Left lobe of liver (tissue), 2 donors: ENCODE measurements around the gene CMTM2. TPM values are rescaled to one million over a fixed set of nuclear protein-coding genes. Genes with fewer than 3 reads are reported as not detected.
"Not testable (repeated sequence)": the region's sequence is repeated elsewhere in the genome, so short reads cannot be mapped to it uniquely, and the experiment has no call there.

Experiments used
- ATAC-seq: fragments of 200-7000 bp; cut with Tn5 transposase; one replicate; pipeline ENCODE4 v1.9.1; 2020; ENCODE audit warnings: mild to moderate bottlenecking, moderate library complexity
- DNase-seq: peaks from one replicate; pipeline ENCODE4 v3.0.0-alpha.2; 2020; ENCODE audit warnings: low spot score
- total RNA-seq: library from RNA; stranded (reverse); gene quantifications from one replicate; pipeline ENCODE4 v1.2.1, GENCODE V29; 2021
- donor health status: DM: no; HTN: no; CAD: no; lungs with moderate emphysema.
- donor health status: DM: no; HTN: yes; CAD: no.

Gene CMTM2
- total RNA-seq, 1 donor from 2014 or later: not detected

GRCh38 chr16:66580605-66581209 is 1.4 kb downstream of the CMTM2 start:
- DNase-seq (no peak), ATAC-seq (no peak)

GRCh38 chr16:66581246-66581952 is 2.1 kb downstream of the CMTM2 start:
- DNase-seq (no peak), ATAC-seq (no peak)

- ATAC-seq: peak; percentile 25
- no peak for DNase-seq
Observed at GRCh38 chr16:66585481-66586239, 6.4 kb downstream of the CMTM2 start.

GRCh38 chr16:66587881-66588600 is 8.8 kb downstream of the CMTM2 start:
- ATAC-seq (no peak), DNase-seq (no peak)

- ATAC-seq (peak; percentile 76), DNase-seq (no peak)
Observed at GRCh38 chr16:66588981-66589713, 9.9 kb downstream of the CMTM2 start.

- DNase-seq: no peak
- ATAC-seq: no peak
Observed at GRCh38 chr16:66590322-66590721, 11.1 kb downstream of the CMTM2 start.

GRCh38 chr16:66591018-66591417 is 11.8 kb downstream of the CMTM2 start:
- DNase-seq: no peak
- no peak for ATAC-seq

- ATAC-seq (no peak), DNase-seq (no peak)
Observed at GRCh38 chr16:66592241-66592640, 13.0 kb downstream of the CMTM2 start.

- DNase-seq (no peak), ATAC-seq (no peak)
Observed at GRCh38 chr16:66592814-66593213, 13.6 kb downstream of the CMTM2 start.

GRCh38 chr16:66594739-66595138 is 15.5 kb downstream of the CMTM2 start:
- no peak for ATAC-seq
- no peak for DNase-seq

GRCh38 chr16:66596559-66596958 is 17.3 kb downstream of the CMTM2 start:
- not testable (repeated sequence) for ATAC-seq, DNase-seq

- ATAC-seq (no peak), DNase-seq (no peak)
Observed at GRCh38 chr16:66596986-66597848, 18.0 kb downstream of the CMTM2 start.

GRCh38 chr16:66598111-66598510 is 18.8 kb downstream of the CMTM2 start:
- DNase-seq (no peak), ATAC-seq (no peak)

GRCh38 chr16:66599726-66600125 is 20.5 kb downstream of the CMTM2 start:
- DNase-seq (no peak), ATAC-seq (no peak)

- no peak for ATAC-seq
Observed at GRCh38 chr16:66600477-66600876, 21.2 kb downstream of the CMTM2 start.

GRCh38 chr16:66601471-66601870 is 22.2 kb downstream of the CMTM2 start:
- no peak for DNase-seq

More at GRCh38 chr16:66600477-66600876, 21.2 kb downstream of the CMTM2 start:
- no peak for DNase-seq

GRCh38 chr16:66603537-66604375 is 24.5 kb downstream of the CMTM2 start:
- ATAC-seq (peak; percentile 7), DNase-seq (no peak)

More at GRCh38 chr16:66601471-66601870, 22.2 kb downstream of the CMTM2 start:
- no peak for ATAC-seq

- ATAC-seq: peak; percentile 72
- peak; percentile 59 for DNase-seq
Observed at GRCh38 chr16:66604376-66605176, 25.3 kb downstream of the CMTM2 start, which contains the start of gene CMTM3. CMTM3 (plus strand) TSS chr16:66604704; CDS start chr16:66604806, 102 bp downstream.
